Mesenchymal stem cell (in vitro differentiated cells and primary cell): ENCODE data around the gene TIMM22.
"Not testable (repeated sequence)": the region's sequence is repeated elsewhere in the genome, so short reads cannot be mapped to it uniquely, and the experiment has no call there.

Experiments used
- DNase-seq: peaks from one replicate; pipeline ENCODE4 v3.0.0-alpha.2; 2013
- H2AFZ ChIP-seq: one replicate; pipeline ENCODE4 v1.6.1; 2013; ENCODE audit warnings: low read depth, mild to moderate bottlenecking, control low read depth, inconsistent platforms, low read length, moderate library complexity
- H2AK5ac ChIP-seq: 2 replicates; pipeline ENCODE4 v1.6.1; 2013; ENCODE audit warnings: low read length, moderate library complexity, mild to moderate bottlenecking, inconsistent platforms; ENCODE audit not compliant: severe bottlenecking
- H2BK120ac ChIP-seq: one replicate; pipeline ENCODE4 v1.6.1; 2013; ENCODE audit warnings: low read depth, mild to moderate bottlenecking, inconsistent platforms, low read length, moderate library complexity
- H2BK12ac ChIP-seq, 2 experiments: one replicate each; pipeline ENCODE4 v1.6.1; 2013; ENCODE audit warnings: inconsistent platforms in 2 of 2, low read length in 2 of 2, mild to moderate bottlenecking in 2 of 2, moderate library complexity in 2 of 2, control low read depth in 1 of 2
- H2BK15ac ChIP-seq: one replicate; pipeline ENCODE4 v1.6.1; 2013; ENCODE audit warnings: mild to moderate bottlenecking, low read depth, inconsistent platforms; ENCODE audit not compliant: poor library complexity, severe bottlenecking
- H2BK5ac ChIP-seq: 2 replicates; pipeline ENCODE4 v1.6.1; 2013; ENCODE audit warnings: low read depth, mild to moderate bottlenecking, low read length, control low read depth, inconsistent platforms; ENCODE audit not compliant: poor library complexity, severe bottlenecking
- H3K14ac ChIP-seq, 2 experiments: one replicate each; pipeline ENCODE4 v1.6.1; 2013; ENCODE audit warnings: inconsistent platforms in 2 of 2, low read length in 2 of 2, control low read depth in 1 of 2, mild to moderate bottlenecking in 1 of 2, moderate library complexity in 1 of 2
- H3K18ac ChIP-seq, 2 experiments: one replicate each; pipeline ENCODE4 v1.6.1; 2013; ENCODE audit warnings: inconsistent platforms in 2 of 2, low read length in 2 of 2, control low read depth in 1 of 2, low read depth in 1 of 2, mild to moderate bottlenecking in 1 of 2
- H3K23ac ChIP-seq, 2 experiments: one replicate each; pipeline ENCODE4 v1.6.1; 2013; ENCODE audit warnings: inconsistent platforms in 2 of 2, low read length in 2 of 2, mild to moderate bottlenecking in 2 of 2, moderate library complexity in 2 of 2, control low read depth in 1 of 2
- H3K27ac ChIP-seq: 2 replicates; pipeline ENCODE4 v1.5.1; 2013; ENCODE audit warnings: mild to moderate bottlenecking, moderate library complexity, low read length, control low read depth, inconsistent platforms; ENCODE audit not compliant: poor library complexity, severe bottlenecking
- H3K27me3 ChIP-seq, 2 experiments: 2 replicates each; pipeline versions ENCODE4 v1.6.1 to v1.7.0; 2013; ENCODE audit warnings: low read length in 2 of 2, mild to moderate bottlenecking in 2 of 2, moderate library complexity in 2 of 2, control low read depth in 1 of 2, inconsistent platforms in 1 of 2; ENCODE audit not compliant: control insufficient read depth in 1 of 2, insufficient read depth in 1 of 2
- H3K36me3 ChIP-seq, 2 experiments: 2 replicates each; pipeline versions ENCODE4 v1.6.1 to v1.7.0; 2013; ENCODE audit warnings: low read length in 2 of 2, control low read depth in 1 of 2, inconsistent platforms in 1 of 2, low read depth in 1 of 2, mild to moderate bottlenecking in 1 of 2; ENCODE audit not compliant: insufficient read depth in 2 of 2, control insufficient read depth in 1 of 2
- H3K4ac ChIP-seq, 2 experiments: one replicate each; pipeline ENCODE4 v1.6.1; 2013; ENCODE audit warnings: inconsistent platforms in 2 of 2, low read length in 2 of 2, mild to moderate bottlenecking in 2 of 2, moderate library complexity in 2 of 2, control low read depth in 1 of 2, low read depth in 1 of 2
- H3K4me1 ChIP-seq: 2 replicates; pipeline ENCODE4 v1.6.1; 2013; ENCODE audit warnings: low read depth, low read length, control low read depth; ENCODE audit not compliant: control insufficient read depth, insufficient read depth
- H3K4me2 ChIP-seq: 2 replicates; pipeline ENCODE4 v1.6.1; 2013; ENCODE audit warnings: low read length, mild to moderate bottlenecking, inconsistent platforms; ENCODE audit not compliant: poor library complexity, severe bottlenecking
- H3K4me3 ChIP-seq, 2 experiments: 2 replicates each; pipeline versions ENCODE4 v1.5.1 to v1.7.0; 2013; ENCODE audit warnings: low read length in 2 of 2, mild to moderate bottlenecking in 2 of 2, control low read depth in 1 of 2, low read depth in 1 of 2; ENCODE audit not compliant: insufficient read depth in 1 of 2
- H3K79me1 ChIP-seq: replicated peaks from 2 replicates; pipeline ENCODE4 v1.6.1; 2013; ENCODE audit warnings: mild to moderate bottlenecking, control low read depth, low read length, inconsistent platforms; ENCODE audit not compliant: poor library complexity, severe bottlenecking
- H3K9ac ChIP-seq: 2 replicates; pipeline ENCODE4 v1.7.0; 2013; ENCODE audit warnings: mild to moderate bottlenecking, low read length, moderate library complexity
- H3K9me3 ChIP-seq: 2 replicates; pipeline ENCODE4 v1.7.0; 2013; ENCODE audit warnings: mild to moderate bottlenecking, low read length; ENCODE audit not compliant: control insufficient read depth
- H4K8ac ChIP-seq: one replicate; pipeline ENCODE4 v1.6.1; 2013; ENCODE audit warnings: inconsistent platforms, mild to moderate bottlenecking, low read length, moderate library complexity
- H4K91ac ChIP-seq: one replicate; pipeline ENCODE4 v1.6.1; 2013; ENCODE audit warnings: mild to moderate bottlenecking, low read length, inconsistent platforms
- WGBS: methylation state at CpG from one replicate; pipeline ENCODE4 v1.1.7; 2013; ENCODE audit warnings: mixed read lengths; 5-methylcytosine and 5-hydroxymethylcytosine counted together

The TIMM22 gene

GRCh38 chr17:1044387-1045009 is 47.6 kb downstream of the TIMM22 start:
- H4K91ac ChIP-seq, DNase-seq, H2AFZ ChIP-seq, H3K27ac ChIP-seq, H3K9me3 ChIP-seq, H2BK15ac ChIP-seq, H3K4me2 ChIP-seq, H2BK120ac ChIP-seq, H3K4me3 ChIP-seq, H2AK5ac ChIP-seq, H3K27me3 ChIP-seq, H3K14ac ChIP-seq, H2BK12ac ChIP-seq, H3K23ac ChIP-seq, H2BK5ac ChIP-seq, H3K18ac ChIP-seq, H3K9ac ChIP-seq: not testable (repeated sequence)
- H3K36me3 ChIP-seq = peaks cover 49 to 75% of the 10 kb centered on the region in 2 experiments
- peaks cover 19% of the 10 kb centered on the region for H3K4me1 ChIP-seq
- peak overlapping the region; percentile 62 for H4K8ac ChIP-seq
- H3K79me1 ChIP-seq = peaks cover 45% of the 10 kb centered on the region
- peak overlapping the region in 1 of 2 experiments; percentile 12 for H3K4ac ChIP-seq
- WGBS = 96% methylated on average over 8 of the region's 13 CpGs

- DNase-seq = no peak
- H4K91ac ChIP-seq = no peak overlapping the region
- peaks cover 11% of the 10 kb centered on the region for H3K4me1 ChIP-seq
- H2BK120ac ChIP-seq = no peak overlapping the region
- peaks cover 35% of the 10 kb centered on the region for H3K79me1 ChIP-seq
- WGBS = 93% methylated on average over 9 of the region's 9 CpGs
- no peak overlapping the region for H2BK5ac ChIP-seq
- H2BK12ac ChIP-seq = no peak overlapping the region
- no peaks in the 10 kb centered on the region for H3K9me3 ChIP-seq
- no peak overlapping the region for H4K8ac ChIP-seq
- H3K4ac ChIP-seq = no peak overlapping the region
- H2AK5ac ChIP-seq = no peak overlapping the region
- no peak overlapping the region for H3K4me2 ChIP-seq
- H3K4me3 ChIP-seq = no peak overlapping the region
- no peak overlapping the region for H3K14ac ChIP-seq
- no peak overlapping the region for H3K23ac ChIP-seq
- no peaks in the 10 kb centered on the region for H3K27me3 ChIP-seq
- H3K18ac ChIP-seq = no peak overlapping the region
- peaks cover 59 to 75% of the 10 kb centered on the region in 2 experiments for H3K36me3 ChIP-seq
- H3K9ac ChIP-seq = no peak overlapping the region
- no peak overlapping the region for H3K27ac ChIP-seq
- peak overlapping the region; percentile 73 for H2BK15ac ChIP-seq
- no peak overlapping the region for H2AFZ ChIP-seq
These were observed 48.5 kb downstream of the TIMM22 start for GRCh38 chr17:1045456-1045855.

- no peaks in the 10 kb centered on the region for H3K27me3 ChIP-seq
- H3K9me3 ChIP-seq = no peaks in the 10 kb centered on the region
- no peak overlapping the region for H3K23ac ChIP-seq
- H3K14ac ChIP-seq = no peak overlapping the region
- no peak overlapping the region for H3K4me3 ChIP-seq
- no peak overlapping the region for H2BK5ac ChIP-seq
- peak overlapping the region in 1 of 2 experiments; percentile 64 for H2BK12ac ChIP-seq
- peak overlapping the region in 1 of 2 experiments; percentile 45 for H3K4ac ChIP-seq
- no peak overlapping the region for H3K27ac ChIP-seq
- H2BK120ac ChIP-seq = no peak overlapping the region
- no peak overlapping the region for H2AFZ ChIP-seq
- no peak overlapping the region for H4K8ac ChIP-seq
- H3K79me1 ChIP-seq = peaks cover 23% of the 10 kb centered on the region
- peaks cover 11% of the 10 kb centered on the region for H3K4me1 ChIP-seq
- no peak overlapping the region for H3K18ac ChIP-seq
- no peak overlapping the region for H3K4me2 ChIP-seq
- peak overlapping the region; percentile 5 for H4K91ac ChIP-seq
- no peak overlapping the region for H2BK15ac ChIP-seq
- 91% methylated on average over 21 of the region's 21 CpGs for WGBS
- H3K36me3 ChIP-seq = peaks cover 49 to 77% of the 10 kb centered on the region in 2 experiments
- peak; percentile 19 for DNase-seq
- H2AK5ac ChIP-seq = no peak overlapping the region
- H3K9ac ChIP-seq = no peak overlapping the region
These were observed 50.4 kb downstream of the TIMM22 start for GRCh38 chr17:1047177-1047878.

- H3K27me3 ChIP-seq = no peaks in the 10 kb centered on the region
- H2BK120ac ChIP-seq = no peak overlapping the region
- no peak overlapping the region for H2AFZ ChIP-seq
- H3K4ac ChIP-seq = no peak overlapping the region
- no peak overlapping the region for H3K27ac ChIP-seq
- no peak overlapping the region for H2BK12ac ChIP-seq
- H3K18ac ChIP-seq = peak overlapping the region in 1 of 2 experiments; percentile 6
- no peak for DNase-seq
- no peak overlapping the region for H3K23ac ChIP-seq
- no peak overlapping the region for H3K4me2 ChIP-seq
- no peak overlapping the region for H2AK5ac ChIP-seq
- H3K36me3 ChIP-seq = peaks cover 43 to 71% of the 10 kb centered on the region in 2 experiments
- H2BK15ac ChIP-seq = no peak overlapping the region
- H4K91ac ChIP-seq = no peak overlapping the region
- no peaks in the 10 kb centered on the region for H3K9me3 ChIP-seq
- no peak overlapping the region for H3K14ac ChIP-seq
- H2BK5ac ChIP-seq = no peak overlapping the region
- H3K9ac ChIP-seq = no peak overlapping the region
- no peak overlapping the region for H3K4me3 ChIP-seq
- H3K79me1 ChIP-seq = peaks cover 18% of the 10 kb centered on the region
- WGBS = 91% methylated on average over 20 of the region's 20 CpGs
- H3K4me1 ChIP-seq = peaks cover 11% of the 10 kb centered on the region
- no peak overlapping the region for H4K8ac ChIP-seq
These were observed 51.0 kb downstream of the TIMM22 start for GRCh38 chr17:1047879-1048470.
